H9 (cell line): ENCODE results near the gene FMNL1. TPM values are rescaled to one million over a fixed set of nuclear protein-coding genes. Genes with fewer than 3 reads are reported as not detected.
A peak's percentile ranks its signal among the peaks of the same experiment; 100 is the strongest.

Experiments used
- DNase-seq: peaks from one replicate; pipeline ENCODE4 v3.0.0-alpha.2; 2017
- H2AFZ ChIP-seq: one replicate; pipeline ENCODE4 v1.6.1; 2013; ENCODE audit warnings: mild to moderate bottlenecking, low read length, control low read depth, moderate library complexity
- H2AK5ac ChIP-seq: 2 replicates; pipeline ENCODE4 v1.6.1; 2013; ENCODE audit warnings: low read length, control low read depth, mixed read lengths; ENCODE audit not compliant: insufficient read length
- H2BK120ac ChIP-seq: one replicate; pipeline ENCODE4 v1.6.1; 2013; ENCODE audit warnings: low read depth, mild to moderate bottlenecking, low read length, control low read depth, inconsistent platforms; ENCODE audit not compliant: poor library complexity, severe bottlenecking
- H2BK12ac ChIP-seq: 2 replicates; pipeline ENCODE4 v1.6.1; 2013; ENCODE audit warnings: low read length, control low read depth, mixed read lengths, low read depth; ENCODE audit not compliant: insufficient read length
- H2BK15ac ChIP-seq: 2 replicates; pipeline ENCODE4 v1.6.1; 2013; ENCODE audit warnings: low read depth, low read length, control low read depth
- H2BK20ac ChIP-seq: one replicate; pipeline ENCODE4 v1.6.1; 2013; ENCODE audit warnings: low read depth, mild to moderate bottlenecking, low read length, control low read depth, inconsistent platforms; ENCODE audit not compliant: poor library complexity, severe bottlenecking
- H2BK5ac ChIP-seq: 2 replicates; pipeline ENCODE4 v1.6.1; 2013; ENCODE audit warnings: low read length, control low read depth, mixed read lengths; ENCODE audit not compliant: insufficient read length
- H3K14ac ChIP-seq: 2 replicates; pipeline ENCODE4 v1.6.1; 2013; ENCODE audit warnings: low read length, control low read depth; ENCODE audit not compliant: insufficient read depth
- H3K18ac ChIP-seq: 2 replicates; pipeline ENCODE4 v1.6.1; 2013; ENCODE audit warnings: low read depth, mild to moderate bottlenecking, mixed read lengths, low read length, control low read depth; ENCODE audit not compliant: insufficient read length
- H3K23ac ChIP-seq: 2 replicates; pipeline ENCODE4 v1.6.1; 2013; ENCODE audit warnings: low read length, control low read depth, mixed read lengths, low read depth; ENCODE audit not compliant: insufficient read length
- H3K23me2 ChIP-seq: 2 replicates; pipeline ENCODE4 v1.6.1; 2013; ENCODE audit warnings: low read depth, mild to moderate bottlenecking, mixed read lengths, low read length, control low read depth; ENCODE audit not compliant: insufficient read length, poor library complexity, severe bottlenecking
- H3K27ac ChIP-seq: 2 replicates; pipeline ENCODE4 v1.5.1; 2013; ENCODE audit warnings: low read length, control low read depth, mixed read lengths, low read depth; ENCODE audit not compliant: insufficient read length
- H3K27me3 ChIP-seq: 2 replicates; pipeline ENCODE4 v1.6.1; 2013; ENCODE audit warnings: low read length, control low read depth, inconsistent platforms; ENCODE audit not compliant: insufficient read depth
- H3K4ac ChIP-seq: 2 replicates; pipeline ENCODE4 v1.6.1; 2013; ENCODE audit warnings: low read depth, mild to moderate bottlenecking, control low read depth, inconsistent platforms, low read length, moderate library complexity
- H3K4me1 ChIP-seq: 2 replicates; pipeline ENCODE4 v1.6.1; 2013; ENCODE audit warnings: low read length, control low read depth, inconsistent platforms; ENCODE audit not compliant: insufficient read depth
- H3K4me2 ChIP-seq: 2 replicates; pipeline ENCODE4 v1.6.1; 2013; ENCODE audit warnings: low read length, control low read depth, mixed read lengths; ENCODE audit not compliant: insufficient read length, insufficient read depth
- H3K56ac ChIP-seq: 2 replicates; pipeline ENCODE4 v1.6.1; 2013; ENCODE audit warnings: low read depth, mild to moderate bottlenecking, mixed read lengths, low read length, control low read depth; ENCODE audit not compliant: insufficient read length
- H3K79me1 ChIP-seq: 2 replicates; pipeline ENCODE4 v1.6.1; 2013; ENCODE audit warnings: low read depth, mild to moderate bottlenecking, moderate library complexity, low read length, control low read depth, inconsistent platforms; ENCODE audit not compliant: insufficient read depth, poor library complexity, severe bottlenecking
- H3K79me2 ChIP-seq: 2 replicates; pipeline ENCODE4 v1.6.1; 2013; ENCODE audit warnings: low read length, control low read depth, inconsistent platforms; ENCODE audit not compliant: insufficient read depth
- H3K9ac ChIP-seq: 2 replicates; pipeline ENCODE4 v1.6.1; 2013; ENCODE audit warnings: low read length, control low read depth, mixed read lengths; ENCODE audit not compliant: insufficient read length; ENCODE audit errors: extremely low read depth
- H3K9me3 ChIP-seq: one replicate; pipeline ENCODE4 v1.6.1; 2013; ENCODE audit warnings: low read depth, low read length, inconsistent platforms; ENCODE audit not compliant: control insufficient read depth
- H3T11ph ChIP-seq: one replicate; pipeline ENCODE4 v1.6.1; 2013; ENCODE audit warnings: mild to moderate bottlenecking, low read length, control low read depth, inconsistent platforms
- H4K20me1 ChIP-seq: one replicate; pipeline ENCODE4 v1.6.1; 2013; ENCODE audit not compliant: control insufficient read depth, insufficient read length, insufficient read depth
- H4K5ac ChIP-seq: 2 replicates; pipeline ENCODE4 v1.6.1; 2013; ENCODE audit warnings: low read depth, mild to moderate bottlenecking, mixed read lengths, low read length, control low read depth; ENCODE audit not compliant: insufficient read length
- H4K8ac ChIP-seq: replicated peaks from 2 replicates; pipeline ENCODE4 v1.6.1; 2013; ENCODE audit warnings: low read length, control low read depth, mixed read lengths, low read depth; ENCODE audit not compliant: insufficient read length
- H4K91ac ChIP-seq: 2 replicates; pipeline ENCODE4 v1.6.1; 2013; ENCODE audit warnings: low read depth, mild to moderate bottlenecking, moderate library complexity, mixed read lengths, low read length, control low read depth; ENCODE audit not compliant: insufficient read length
- H3K27ac Mint-ChIP-seq, 3 experiments: 2 replicates in 2 of 3; 3 replicates in 1 of 3; pipeline ENCODE4 v1.8.0; 2020 to 2021; ENCODE audit warnings: mixed read lengths in 3 of 3, mild to moderate bottlenecking in 1 of 3, moderate library complexity in 1 of 3
- H3K27me3 Mint-ChIP-seq: 2 replicates; pipeline ENCODE4 v1.8.0; 2021; ENCODE audit warnings: low read depth, mild to moderate bottlenecking, moderate library complexity, mixed read lengths
- H3K36me3 Mint-ChIP-seq, 3 experiments: 2 replicates in 2 of 3; 3 replicates in 1 of 3; pipeline ENCODE4 v1.8.0; 2020 to 2021; ENCODE audit warnings: low read depth in 3 of 3, mixed read lengths in 3 of 3; ENCODE audit not compliant: insufficient read depth in 1 of 3
- H3K4me1 Mint-ChIP-seq, 2 experiments: 2 replicates each; pipeline ENCODE4 v1.8.0; 2020; ENCODE audit warnings: mixed read lengths in 2 of 2
- H3K4me3 Mint-ChIP-seq, 2 experiments: 2 replicates in 1 of 2; 3 replicates in 1 of 2; pipeline ENCODE4 v1.8.0; 2020 to 2021; ENCODE audit warnings: mild to moderate bottlenecking in 2 of 2, mixed read lengths in 2 of 2, moderate library complexity in 1 of 2
- H3K9me3 Mint-ChIP-seq, 2 experiments: 2 replicates in 1 of 2; 3 replicates in 1 of 2; pipeline ENCODE4 v1.8.0; 2020; ENCODE audit warnings: mild to moderate bottlenecking in 2 of 2, mixed read lengths in 2 of 2, moderate library complexity in 1 of 2
- WGBS: extraction: QIAGEN DNeasy Blood & Tissue Kit; methylation state at CpG from one replicate; pipeline ENCODE4 v1.1.7; 2013; ENCODE audit warnings: missing lambda C conversion rate, low lambda C conversion rate, mixed read lengths; ENCODE audit not compliant: insufficient read length; ENCODE audit errors: extremely low coverage; 5-methylcytosine and 5-hydroxymethylcytosine counted together
- total RNA-seq: library from RNA; stranded (reverse); gene quantifications from 2 replicates; pipeline ENCODE4 v1.2.1, GENCODE V29; 2021
- TF ChIP-seq, protein P1 (sequence below): fragments of 200-600 bp; sonication (generic); conservative IDR thresholded peaks from 3 replicates; pipeline ENCODE4 v1.8.0; 2021; ENCODE audit warnings: antibody characterized with exemption, mild to moderate bottlenecking

FMNL1 gene
- total RNA-seq, 1 experiment from 2014 or later = 6.9 TPM

DNA sequence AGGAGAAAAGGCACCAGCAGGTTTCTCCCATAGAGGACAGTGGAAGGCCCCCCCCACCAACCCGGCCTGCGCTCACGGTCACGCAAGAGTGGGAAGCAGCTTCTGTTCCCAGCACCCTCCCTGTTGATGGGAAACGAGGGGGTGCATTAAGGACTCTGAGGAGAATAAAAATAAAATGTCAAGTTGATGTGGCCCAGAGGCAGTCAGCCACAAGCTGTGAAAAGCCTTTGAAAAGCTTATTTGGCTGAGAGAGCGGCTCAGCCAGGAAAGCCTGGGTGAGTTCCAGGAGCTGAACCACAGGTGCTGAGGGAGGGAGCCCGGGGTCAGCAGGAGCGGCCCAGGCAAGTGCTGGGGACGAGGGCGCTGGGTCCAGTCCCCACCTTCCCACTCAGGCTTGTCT, 67.1 kb downstream of the FMNL1 start:
- Histone ChIP-seq H2AK5ac (no peak overlapping the region), H3K4me2 (no peak overlapping the region), H3K9me3 (no peaks in the 10 kb centered on the region), H2BK20ac (no peak overlapping the region), H3K23me2 (no peaks in the 10 kb centered on the region), H3K23ac (no peak overlapping the region), H3K14ac (no peak overlapping the region), H3T11ph (no peak overlapping the region), H2BK12ac (no peak overlapping the region), H4K5ac (no peak overlapping the region), H2BK5ac (no peak overlapping the region), H2AFZ (no peak overlapping the region), H3K79me2 (no peaks in the 10 kb centered on the region; the same call in 1 of the 2 replicates), H2BK15ac (no peak overlapping the region), H3K56ac (no peak overlapping the region), H2BK120ac (no peak overlapping the region), H3K18ac (no peak overlapping the region), H3K27ac (no peak overlapping the region), H4K20me1 (no peaks in the 10 kb centered on the region), H3K4me1 (no peaks in the 10 kb centered on the region; the same call in 1 of the 2 replicates), H3K9ac (no peak overlapping the region), H4K91ac (no peak overlapping the region), H3K4ac (no peak overlapping the region), H3K79me1 (no peaks in the 10 kb centered on the region), H3K27me3 (no peaks in the 10 kb centered on the region), H4K8ac (no peak overlapping the region)
- whole genome bisulfite sequencing = no CpG with 5 or more reads among the region's 10 CpGs
- Mint-ChIP-seq H3K9me3 (no peaks in the 10 kb centered on the region), H3K27me3 (no peaks in the 10 kb centered on the region), H3K36me3 (peaks cover 12 to 45% (median 44%) of the 10 kb centered on the region in 3 experiments; a peak in 6 of 7 replicates), H3K27ac (peak overlapping the region in 2 of 3 experiments; percentile 76 to 81; a peak in 3 of 7 replicates), H3K4me3 (no peak overlapping the region), H3K4me1 (peaks cover 9 to 10% of the 10 kb centered on the region in 2 experiments)
- TF ChIP-seq, protein P1, sequence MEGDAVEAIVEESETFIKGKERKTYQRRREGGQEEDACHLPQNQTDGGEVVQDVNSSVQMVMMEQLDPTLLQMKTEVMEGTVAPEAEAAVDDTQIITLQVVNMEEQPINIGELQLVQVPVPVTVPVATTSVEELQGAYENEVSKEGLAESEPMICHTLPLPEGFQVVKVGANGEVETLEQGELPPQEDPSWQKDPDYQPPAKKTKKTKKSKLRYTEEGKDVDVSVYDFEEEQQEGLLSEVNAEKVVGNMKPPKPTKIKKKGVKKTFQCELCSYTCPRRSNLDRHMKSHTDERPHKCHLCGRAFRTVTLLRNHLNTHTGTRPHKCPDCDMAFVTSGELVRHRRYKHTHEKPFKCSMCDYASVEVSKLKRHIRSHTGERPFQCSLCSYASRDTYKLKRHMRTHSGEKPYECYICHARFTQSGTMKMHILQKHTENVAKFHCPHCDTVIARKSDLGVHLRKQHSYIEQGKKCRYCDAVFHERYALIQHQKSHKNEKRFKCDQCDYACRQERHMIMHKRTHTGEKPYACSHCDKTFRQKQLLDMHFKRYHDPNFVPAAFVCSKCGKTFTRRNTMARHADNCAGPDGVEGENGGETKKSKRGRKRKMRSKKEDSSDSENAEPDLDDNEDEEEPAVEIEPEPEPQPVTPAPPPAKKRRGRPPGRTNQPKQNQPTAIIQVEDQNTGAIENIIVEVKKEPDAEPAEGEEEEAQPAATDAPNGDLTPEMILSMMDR = no peak
- DNase-seq = no peak
